ENCODE measurements around the gene ALOX12B.
"Not testable (repeated sequence)": the region's sequence is repeated elsewhere in the genome, so short reads cannot be mapped to it uniquely, and the experiment has no call there.

ALOX12B gene

DNA sequence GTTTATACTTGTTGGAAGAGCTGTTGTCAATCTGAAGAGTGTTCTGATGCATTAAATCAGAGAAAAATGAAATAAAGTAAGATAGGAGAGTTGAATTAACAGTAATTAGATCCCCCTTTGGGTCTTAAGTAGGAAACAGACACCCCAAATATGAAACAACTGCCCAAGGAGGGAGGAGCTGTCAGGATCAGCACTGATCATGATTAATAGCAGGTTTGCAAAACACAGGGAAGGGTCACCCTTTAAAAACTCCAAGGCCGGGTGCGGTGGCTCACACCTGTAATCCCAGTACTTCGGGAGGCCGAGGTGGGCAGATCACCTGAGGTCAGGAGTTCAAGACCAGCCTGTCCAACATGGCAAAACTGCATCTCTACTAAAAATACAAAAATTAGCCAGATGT is 19.5 kb upstream of the ALOX12B start:
- peaks cover 14% of the 10 kb centered on the region for H3K27me3 Mint-ChIP-seq
- not testable (repeated sequence) for H3K9me3 Mint-ChIP-seq, H3K4me3 Mint-ChIP-seq

GRCh38 chr17:8105957-8106398 is 18.5 kb upstream of the ALOX12B start:
- Mint-ChIP-seq H3K36me3 (ENCODE audit: low read depth) (no peaks in the 10 kb centered on the region), H3K27me3 (peaks cover 8% of the 10 kb centered on the region)

More for the DNA sequence above, 19.5 kb upstream of the ALOX12B start:
- not testable (repeated sequence) for H3K4me1 Mint-ChIP-seq (ENCODE audit: low read depth); H3K36me3 Mint-ChIP-seq (ENCODE audit: low read depth)
- H3K27ac Mint-ChIP-seq = peak overlapping the region; percentile 22

GRCh38 chr17:8104911-8105310 is 17.4 kb upstream of the ALOX12B start:
- no peak overlapping the region for H3K27ac Mint-ChIP-seq
- H3K9me3 Mint-ChIP-seq = no peaks in the 10 kb centered on the region
- no peaks in the 10 kb centered on the region for H3K36me3 Mint-ChIP-seq (ENCODE audit: low read depth)
- H3K4me3 Mint-ChIP-seq = no peak overlapping the region
- peaks cover 4% of the 10 kb centered on the region for H3K4me1 Mint-ChIP-seq (ENCODE audit: low read depth)
- H3K27me3 Mint-ChIP-seq = peaks cover 7% of the 10 kb centered on the region

More at GRCh38 chr17:8105957-8106398, 18.5 kb upstream of the ALOX12B start:
- Mint-ChIP-seq H3K27ac (no peak overlapping the region), H3K4me3 (no peak overlapping the region), H3K9me3 (no peaks in the 10 kb centered on the region), H3K4me1 (ENCODE audit: low read depth) (peaks cover 4% of the 10 kb centered on the region)

DNA sequence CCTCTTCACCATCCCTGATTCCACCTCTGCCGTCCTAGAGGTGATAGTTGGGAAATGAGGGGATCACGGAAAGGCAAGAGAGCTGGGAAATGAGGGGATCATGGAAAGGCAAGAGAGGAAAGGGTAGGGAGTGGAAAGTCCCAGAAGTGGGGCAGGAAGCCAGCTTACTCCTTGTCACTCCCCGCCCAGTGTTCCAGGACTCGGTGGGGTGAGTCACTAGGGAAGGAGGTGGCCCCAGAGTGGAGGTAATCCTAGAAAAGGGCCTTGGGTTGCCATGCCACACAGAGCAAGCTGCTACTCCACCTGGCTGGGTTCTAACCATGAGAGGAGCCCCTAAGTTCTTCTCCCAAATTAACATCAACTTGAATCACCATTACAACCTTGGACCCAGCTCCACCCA is 16.0 kb upstream of the ALOX12B start:
- Mint-ChIP-seq H3K9me3 (no peaks in the 10 kb centered on the region), H3K4me3 (no peak overlapping the region), H3K36me3 (ENCODE audit: low read depth) (no peaks in the 10 kb centered on the region), H3K4me1 (ENCODE audit: low read depth) (no peaks in the 10 kb centered on the region), H3K27me3 (peaks cover 7% of the 10 kb centered on the region), H3K27ac (no peak overlapping the region)

DNA sequence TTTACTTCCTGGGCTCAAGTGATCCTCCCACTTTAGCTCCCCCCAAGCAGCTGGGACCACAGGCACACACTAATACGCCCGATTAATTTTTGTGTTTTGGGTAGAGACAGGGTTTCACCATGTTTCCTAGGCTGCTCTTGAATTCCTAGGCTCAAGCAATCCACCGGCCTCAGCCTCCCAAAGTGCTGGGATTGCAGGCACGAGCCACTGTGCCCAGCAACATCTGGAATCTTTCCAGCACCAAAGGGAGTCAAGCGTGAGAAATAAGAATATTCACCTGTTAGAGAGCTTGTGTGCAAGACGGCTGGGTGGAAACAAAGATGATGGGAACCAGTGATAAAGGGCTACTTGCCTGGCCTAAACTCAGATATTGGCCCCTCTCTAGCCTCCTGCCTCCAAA is 14.2 kb upstream of the ALOX12B start:
- H3K27ac Mint-ChIP-seq = no peak overlapping the region

DNA sequence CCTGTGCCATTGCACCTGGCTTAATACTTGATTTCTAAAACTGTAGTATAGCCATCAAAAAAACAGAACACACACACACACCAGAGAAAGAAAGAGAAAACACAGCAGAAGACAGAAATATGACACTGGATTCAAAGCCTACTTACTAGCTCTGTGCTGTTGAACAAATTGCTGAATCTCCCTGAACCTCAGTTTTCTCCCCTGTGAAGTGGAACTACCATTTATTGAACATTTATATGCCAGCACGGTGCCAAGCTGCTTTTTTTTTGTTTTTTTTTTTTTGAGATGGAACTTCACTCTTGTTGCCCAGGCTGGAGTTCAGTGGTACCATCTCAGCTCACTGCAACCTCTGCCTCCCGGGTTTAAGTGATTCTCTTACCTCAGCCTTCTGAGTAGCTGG is 13.2 kb upstream of the ALOX12B start:
- no peak overlapping the region for H3K27ac Mint-ChIP-seq
- H3K36me3 Mint-ChIP-seq (ENCODE audit: low read depth) = no peaks in the 10 kb centered on the region
- no peaks in the 10 kb centered on the region for H3K27me3 Mint-ChIP-seq
- H3K9me3 Mint-ChIP-seq = no peaks in the 10 kb centered on the region
- H3K4me3 Mint-ChIP-seq = no peak overlapping the region
- H3K4me1 Mint-ChIP-seq (ENCODE audit: low read depth) = no peaks in the 10 kb centered on the region

More for the DNA sequence above, 14.2 kb upstream of the ALOX12B start:
- Mint-ChIP-seq H3K4me1 (ENCODE audit: low read depth) (no peaks in the 10 kb centered on the region), H3K36me3 (ENCODE audit: low read depth) (no peaks in the 10 kb centered on the region), H3K9me3 (no peaks in the 10 kb centered on the region), H3K4me3 (no peak overlapping the region), H3K27me3 (peaks cover 1% of the 10 kb centered on the region)

DNA sequence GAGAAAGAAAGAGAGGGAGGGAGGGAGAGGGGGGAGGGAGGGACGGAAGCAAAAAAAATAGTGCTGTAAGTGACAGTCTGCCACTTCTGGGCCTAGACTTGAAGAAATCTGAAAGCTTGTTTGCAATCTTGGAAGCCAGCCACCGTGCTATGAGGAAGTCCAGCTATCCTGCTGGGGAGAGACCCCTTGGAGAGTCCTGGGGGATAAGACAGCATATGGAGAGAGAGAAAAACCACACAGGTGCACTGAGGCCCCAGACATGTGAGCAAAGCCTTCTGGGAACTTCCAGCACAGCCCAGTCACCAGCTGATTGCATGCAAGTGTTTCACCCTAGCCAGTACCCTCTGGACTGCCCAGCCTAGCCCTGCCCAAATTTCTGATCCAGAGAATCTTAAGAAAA is 12.6 kb upstream of the ALOX12B start:
- Mint-ChIP-seq H3K4me1 (ENCODE audit: low read depth) (no peaks in the 10 kb centered on the region), H3K36me3 (ENCODE audit: low read depth) (no peaks in the 10 kb centered on the region), H3K9me3 (no peaks in the 10 kb centered on the region), H3K4me3 (no peak overlapping the region), H3K27ac (no peak overlapping the region), H3K27me3 (no peaks in the 10 kb centered on the region)

GRCh38 chr17:8096541-8096940 is 9.0 kb upstream of the ALOX12B start:
- Mint-ChIP-seq H3K4me1 (ENCODE audit: low read depth) (peaks cover 7% of the 10 kb centered on the region), H3K4me3 (no peak overlapping the region), H3K27ac (no peak overlapping the region), H3K27me3 (peaks cover 5% of the 10 kb centered on the region), H3K36me3 (ENCODE audit: low read depth) (no peaks in the 10 kb centered on the region), H3K9me3 (no peaks in the 10 kb centered on the region)

GRCh38 chr17:8095361-8095760 is 7.8 kb upstream of the ALOX12B start:
- H3K4me1 Mint-ChIP-seq (ENCODE audit: low read depth) = peaks cover 7% of the 10 kb centered on the region
- no peak overlapping the region for H3K4me3 Mint-ChIP-seq
- H3K27ac Mint-ChIP-seq = no peak overlapping the region
- H3K36me3 Mint-ChIP-seq (ENCODE audit: low read depth) = no peaks in the 10 kb centered on the region
- no peaks in the 10 kb centered on the region for H3K9me3 Mint-ChIP-seq
- H3K27me3 Mint-ChIP-seq = peaks cover 5% of the 10 kb centered on the region

DNA sequence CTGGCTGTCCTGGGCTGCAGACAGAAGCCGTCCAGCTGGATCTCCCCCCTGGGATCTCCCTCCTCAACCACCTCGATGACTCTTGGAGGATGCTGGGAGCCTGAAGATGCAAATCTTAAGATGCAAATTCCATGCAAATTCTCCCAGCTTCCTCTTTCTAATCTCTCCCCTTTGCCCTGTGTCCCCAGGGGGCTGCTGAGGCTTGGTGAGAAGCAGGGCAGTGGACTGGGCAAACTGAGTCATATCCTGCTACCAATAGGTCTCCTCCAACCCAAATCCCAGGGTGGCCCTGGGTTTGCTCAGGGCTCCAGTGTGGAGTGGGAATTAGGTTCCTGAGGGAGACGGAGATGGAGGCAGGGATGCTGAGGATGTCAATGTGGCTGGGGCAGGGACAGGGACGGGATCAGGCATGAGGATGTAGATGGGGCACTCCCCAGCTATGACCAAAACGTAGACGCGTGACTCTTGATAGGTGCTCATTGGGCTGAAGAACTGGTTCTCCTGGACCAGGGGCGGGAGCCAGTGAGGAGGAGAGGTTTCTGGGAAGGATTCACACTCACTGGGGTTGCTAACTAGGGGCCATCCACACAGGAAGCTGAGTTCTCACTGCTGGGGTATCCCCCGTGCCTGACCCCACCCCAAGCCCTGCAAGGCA is 3.6 kb upstream of the ALOX12B start:
- Mint-ChIP-seq H3K4me3 (no peak overlapping the region), H3K36me3 (ENCODE audit: low read depth) (no peaks in the 10 kb centered on the region), H3K27me3 (peaks cover 17% of the 10 kb centered on the region), H3K27ac (no peak overlapping the region), H3K9me3 (no peaks in the 10 kb centered on the region), H3K4me1 (ENCODE audit: low read depth) (peaks cover 7% of the 10 kb centered on the region)

- H3K9me3 Mint-ChIP-seq = no peaks in the 10 kb centered on the region
- peaks cover 17% of the 10 kb centered on the region for H3K27me3 Mint-ChIP-seq
- H3K27ac Mint-ChIP-seq = no peak overlapping the region
- H3K36me3 Mint-ChIP-seq (ENCODE audit: low read depth) = no peaks in the 10 kb centered on the region
- peaks cover 7% of the 10 kb centered on the region for H3K4me1 Mint-ChIP-seq (ENCODE audit: low read depth)
- no peak overlapping the region for H3K4me3 Mint-ChIP-seq
Observed at GRCh38 chr17:8089728-8090127, 2.2 kb upstream of the ALOX12B start.

- no peak overlapping the region for H3K27ac Mint-ChIP-seq
- peaks cover 17% of the 10 kb centered on the region for H3K27me3 Mint-ChIP-seq
- no peaks in the 10 kb centered on the region for H3K4me1 Mint-ChIP-seq (ENCODE audit: low read depth)
- H3K36me3 Mint-ChIP-seq (ENCODE audit: low read depth) = no peaks in the 10 kb centered on the region
- H3K4me3 Mint-ChIP-seq = no peak overlapping the region
- H3K9me3 Mint-ChIP-seq = no peaks in the 10 kb centered on the region
Observed at GRCh38 chr17:8087952-8088230, 375 bp upstream of the ALOX12B start.

DNA sequence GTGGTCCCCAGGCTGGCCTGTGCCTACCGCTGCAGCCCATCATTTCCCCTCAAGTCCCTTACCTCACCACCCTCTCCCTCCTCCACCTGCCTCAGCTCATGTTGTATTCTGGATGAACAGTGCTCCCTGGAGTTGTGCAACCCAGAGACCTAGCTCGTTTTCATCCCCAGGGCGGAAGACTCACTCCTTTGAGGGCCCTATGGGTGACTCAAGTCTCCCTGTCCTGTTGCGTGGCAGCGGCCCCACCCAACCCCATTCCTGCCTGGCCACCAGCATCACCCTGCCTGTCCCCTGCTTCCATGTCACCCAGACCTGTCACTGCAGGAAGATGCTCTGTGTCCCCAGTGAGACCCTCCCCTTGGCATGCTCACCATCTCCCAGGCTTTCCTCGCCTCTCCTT is 3.3 kb downstream of the ALOX12B start:
- H3K36me3 Mint-ChIP-seq (ENCODE audit: low read depth) = peaks cover 11% of the 10 kb centered on the region
- H3K27ac Mint-ChIP-seq = no peak overlapping the region
- no peak overlapping the region for H3K4me3 Mint-ChIP-seq
- no peaks in the 10 kb centered on the region for H3K9me3 Mint-ChIP-seq
- H3K27me3 Mint-ChIP-seq = peaks cover 7% of the 10 kb centered on the region
- peaks cover 7% of the 10 kb centered on the region for H3K4me1 Mint-ChIP-seq (ENCODE audit: low read depth)

- H3K4me3 Mint-ChIP-seq = no peak overlapping the region
- no peak overlapping the region for H3K27ac Mint-ChIP-seq
- peaks cover 10% of the 10 kb centered on the region for H3K4me1 Mint-ChIP-seq (ENCODE audit: low read depth)
- no peaks in the 10 kb centered on the region for H3K9me3 Mint-ChIP-seq
- H3K27me3 Mint-ChIP-seq = no peaks in the 10 kb centered on the region
- H3K36me3 Mint-ChIP-seq (ENCODE audit: low read depth) = peaks cover 11% of the 10 kb centered on the region
Observed at GRCh38 chr17:8082292-8082691, 5.2 kb downstream of the ALOX12B start.

DNA sequence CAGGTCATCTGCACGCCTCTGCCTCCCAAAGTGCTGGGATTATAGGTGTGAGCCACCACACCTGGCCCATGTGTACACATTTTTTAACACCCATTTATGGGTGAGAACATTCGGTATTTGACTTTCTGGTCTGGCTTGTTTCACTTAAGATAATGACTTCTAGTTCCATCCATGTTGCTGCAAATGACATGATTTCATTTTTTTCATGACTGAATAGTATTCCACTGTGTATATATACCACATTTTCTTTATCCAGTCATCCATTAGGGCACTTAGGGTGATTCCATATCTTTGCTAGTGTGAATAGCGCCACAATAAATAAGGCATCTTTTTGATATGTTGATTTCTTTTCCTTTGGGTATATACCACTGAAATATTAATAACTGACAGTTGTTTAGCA is 5.6 kb downstream of the ALOX12B start:
- H3K4me3 Mint-ChIP-seq = no peak overlapping the region
- H3K9me3 Mint-ChIP-seq = no peaks in the 10 kb centered on the region
- peaks cover 10% of the 10 kb centered on the region for H3K4me1 Mint-ChIP-seq (ENCODE audit: low read depth)
- H3K27ac Mint-ChIP-seq = no peak overlapping the region
- H3K36me3 Mint-ChIP-seq (ENCODE audit: low read depth) = peaks cover 11% of the 10 kb centered on the region
- no peaks in the 10 kb centered on the region for H3K27me3 Mint-ChIP-seq

- H3K27me3 Mint-ChIP-seq = no peaks in the 10 kb centered on the region
- no peaks in the 10 kb centered on the region for H3K9me3 Mint-ChIP-seq
- peaks cover 10% of the 10 kb centered on the region for H3K4me1 Mint-ChIP-seq (ENCODE audit: low read depth)
- H3K27ac Mint-ChIP-seq = no peak overlapping the region
- peaks cover 11% of the 10 kb centered on the region for H3K36me3 Mint-ChIP-seq (ENCODE audit: low read depth)
- H3K4me3 Mint-ChIP-seq = peak overlapping the region; percentile 94
Observed at GRCh38 chr17:8080799-8081219, 6.7 kb downstream of the ALOX12B start.

Measured in stimulated activated naive CD8-positive, alpha-beta T cell treated with anti-CD3 and anti-CD28 coated beads, Interleukin-15, Interleukin-2, amounts not matched to agents 100 ng/mL and 50 ng/mL, for 24 hours (primary cell).